ENCODE measurements around the gene CMTM8. TPM values are rescaled to one million over a fixed set of nuclear protein-coding genes. Genes with fewer than 3 reads are reported as not detected.
A peak's percentile ranks its signal among the peaks of the same experiment; 100 is the strongest.

Gene CMTM8
- total and polyA plus RNA-seq, 2 of the 8 experiments (the other 6 are each of a cell fraction or from before 2014, with no cell fraction given): 10.5 to 22.4 TPM

- no peaks in the 10 kb centered on the region for H3K36me3 ChIP-seq (ENCODE audit: control insufficient read depth in 2 of 4, insufficient read depth in 4 of 4, low read length in 3 of 4)
- H3K79me2 ChIP-seq (ENCODE audit: control insufficient read depth in 1 of 2, insufficient read depth in 2 of 2, low read length in 2 of 2): peaks cover 0 to 38% of the 10 kb centered on the region in 2 experiments; a peak in 3 of 4 replicates
- H2BK12ac ChIP-seq (ENCODE audit: low read depth, low read length): no peak overlapping the region
- H3K4me3 ChIP-seq (ENCODE audit: extremely low read depth in 1 of 4, insufficient read depth in 2 of 4, low read depth in 3 of 4, low read length in 4 of 4): no peak overlapping the region
- DNase-seq (ENCODE audit: low read depth in 1 of 2, low spot score in 2 of 2) (no peak), FAIRE-seq (peak; percentile 32)
- H3K4me1 ChIP-seq (replicated peaks in 1 of 4; ENCODE audit: control insufficient read depth in 3 of 4, insufficient read depth in 4 of 4, low read length in 3 of 4): peaks cover 5 to 31% (median 17%) of the 10 kb centered on the region in 4 experiments; a peak in 6 of 7 replicates
- H2BK5ac ChIP-seq (ENCODE audit: low read depth, low read length): no peak overlapping the region
- no peak overlapping the region for H3K56ac ChIP-seq (replicated peaks; ENCODE audit: insufficient read length, low read depth, low read length)
- no peak overlapping the region for H3K9ac ChIP-seq (replicated peaks in 1 of 4; ENCODE audit: extremely low read depth in 1 of 4, low read depth in 3 of 4, low read length in 3 of 4)
- H2AK5ac ChIP-seq (ENCODE audit: low read depth, low read length): no peak overlapping the region
- no peak overlapping the region for H2BK120ac ChIP-seq (replicated peaks; ENCODE audit: low read depth, low read length)
- H4K91ac ChIP-seq (replicated peaks; ENCODE audit: insufficient read length, low read length): no peak overlapping the region
- ChIA-PET POLR2A (ENCODE audit: partially characterized antibody) (interaction anchor here (1.0 to 1.9 kb wide), 5 partner anchors 8 to 23 kb away, joined by 3 to 6 read pairs (median 5); partner anchors contain the start of gene CMTM7), CTCF (ENCODE audit: partially characterized antibody) (interaction anchor here (0.8 to 8.2 kb wide), 10 partner anchors 9 to 73 kb away, joined by 3 to 47 read pairs (median 4); partner anchors contain the start of gene CMTM7)
- WGBS, 2 experiments (ENCODE audit: extremely low coverage in 1 of 2, insufficient coverage in 1 of 2, insufficient read length in 1 of 2, insufficient replicate concordance in 2 of 2, low coverage in 1 of 2, low lambda C conversion rate in 2 of 2, missing lambda C conversion rate in 1 of 2): 93% methylated on average over 6 of the region's 6 CpGs; no CpG with 5 or more reads in 1 of the 2 experiments
- no peak overlapping the region for H2AFZ ChIP-seq (ENCODE audit: low read length)
- no peak overlapping the region for H2BK20ac ChIP-seq (ENCODE audit: low read length)
- no peak overlapping the region for H2BK15ac ChIP-seq (ENCODE audit: low read length)
- no peaks in the 10 kb centered on the region for H3K79me1 ChIP-seq (ENCODE audit: low read depth, low read length)
- no peak overlapping the region for H3K14ac ChIP-seq (ENCODE audit: insufficient read length)
- H3K9me3 ChIP-seq (ENCODE audit: insufficient read depth in 2 of 2, low read depth in 1 of 2, low read length in 1 of 2): no peaks in the 10 kb centered on the region; a peak in 1 of 4 replicates
- H3K23me2 ChIP-seq (ENCODE audit: low read depth, low read length): no peaks in the 10 kb centered on the region; the same call in 1 of the 2 replicates
- no peaks in the 10 kb centered on the region for H3K27me3 ChIP-seq (replicated peaks in 1 of 4; ENCODE audit: control insufficient read depth in 3 of 4, extremely low read depth in 1 of 4, insufficient read depth in 3 of 4, low read length in 3 of 4)
- H3K4ac ChIP-seq (replicated peaks; ENCODE audit: insufficient read length, low read depth, low read length): no peak overlapping the region
- no peak overlapping the region for H3K27ac ChIP-seq (ENCODE audit: low read depth, low read length)
- no peak overlapping the region for H4K8ac ChIP-seq (ENCODE audit: extremely low read depth, insufficient read depth, low read length)
- H3K18ac ChIP-seq (ENCODE audit: extremely low read depth, low read length): no peak overlapping the region
- no peak overlapping the region for H3K23ac ChIP-seq (ENCODE audit: insufficient read length)
- H3K4me2 ChIP-seq (ENCODE audit: insufficient read depth in 1 of 2, low read depth in 2 of 2, low read length in 2 of 2): 0 out of 4 replicates have a peak overlapping the region, but pooled peaks of 1 of the 2 experiments have one; percentile 35
- no peak overlapping the region for H4K5ac ChIP-seq (ENCODE audit: insufficient read length, low read depth, low read length)
- H4K20me1 ChIP-seq (replicated peaks in 1 of 2; ENCODE audit: control insufficient read depth in 1 of 2, insufficient read depth in 2 of 2, low read length in 2 of 2): peaks cover 0 to 1% of the 10 kb centered on the region in 2 experiments
- TF ChIP-seq ASH2L (IDR thresholded peaks at IDR 0.05; ENCODE audit: low read length) (no peak), HDAC2 (IDR thresholded peaks at IDR 0.05; ENCODE audit: borderline replicate concordance in 1 of 2, low read depth in 2 of 2, low read length in 2 of 2) (no peak), TBP (IDR thresholded peaks at IDR 0.05; ENCODE audit: low read depth, low read length) (no peak), CHD1 (IDR thresholded peaks at IDR 0.05; ENCODE audit: low read depth, low read length) (no peak), POLR2A (IDR thresholded peaks at IDR 0.05; ENCODE audit: control extremely low read depth in 1 of 2, low read depth in 2 of 2, low read length in 2 of 2) (no peak), JUND (IDR thresholded peaks at IDR 0.05; ENCODE audit: low read length) (no peak), CTCF (IDR thresholded peaks at IDR 0.05; ENCODE audit: control extremely low read depth in 1 of 3, insufficient read depth in 1 of 3, low read depth in 1 of 3, low read length in 3 of 3) (no peak)
These were observed 176.2 kb downstream of the CMTM8 start for GRCh38 chr3:32414522-32415202.
